SK-N-SH treated with all-trans-retinoic acid at 6 μM for 48 hours (cell line): ENCODE results near the gene DNMT3A.

Experiments
- GLIS3 ChIP-seq: fragments of 250-450 bp; sonication (Bioruptor Pico); IDR thresholded peaks from 2 replicates; pipeline ENCODE4 v1.5.0; 2020; ENCODE audit warnings: mild to moderate bottlenecking, moderate library complexity
- SNAI2 ChIP-seq: fragments of 250-450 bp; sonication (Bioruptor Pico); IDR thresholded peaks from 2 replicates; pipeline ENCODE4 v1.5.0; 2020; ENCODE audit warnings: mild to moderate bottlenecking, moderate library complexity
- ZC3H10 ChIP-seq: fragments of 250-450 bp; sonication (Bioruptor Pico); IDR thresholded peaks from 2 replicates; pipeline ENCODE4 v1.5.1; 2021; ENCODE audit warnings: mild to moderate bottlenecking, moderate library complexity

DNA sequence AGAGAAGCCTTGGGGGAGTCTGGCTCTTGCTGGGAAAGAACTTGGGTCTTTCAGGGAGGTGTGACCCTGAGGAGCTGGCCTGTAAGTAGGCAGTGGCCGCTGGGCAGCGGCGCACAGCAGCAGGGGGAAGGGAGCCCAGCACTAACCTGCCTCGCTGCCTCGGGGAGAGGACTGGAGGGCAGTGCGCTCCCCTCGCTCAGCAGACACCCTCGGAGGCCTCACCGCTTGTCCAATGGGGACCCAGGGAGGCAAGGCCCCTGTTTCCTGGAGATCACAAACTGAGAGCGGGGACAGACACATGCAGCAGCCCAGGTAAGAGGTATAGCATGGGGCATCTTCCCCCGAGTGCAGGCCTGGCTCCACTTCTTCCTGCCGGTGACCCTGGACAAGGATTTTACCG, 3.3 kb downstream of the DNMT3A start:
- TF ChIP-seq GLIS3 (CRISPR knock-in tag), result no peak
- no peak for TF ChIP-seq SNAI2 (CRISPR knock-in tag)
- no peak for TF ChIP-seq ZC3H10 (CRISPR knock-in tag)
